Measurements from ENCODE around the gene CLDN15.
"Not testable (repeated sequence)": the region's sequence is repeated elsewhere in the genome, so short reads cannot be mapped to it uniquely, and the experiment has no call there.

Gene CLDN15

DNA sequence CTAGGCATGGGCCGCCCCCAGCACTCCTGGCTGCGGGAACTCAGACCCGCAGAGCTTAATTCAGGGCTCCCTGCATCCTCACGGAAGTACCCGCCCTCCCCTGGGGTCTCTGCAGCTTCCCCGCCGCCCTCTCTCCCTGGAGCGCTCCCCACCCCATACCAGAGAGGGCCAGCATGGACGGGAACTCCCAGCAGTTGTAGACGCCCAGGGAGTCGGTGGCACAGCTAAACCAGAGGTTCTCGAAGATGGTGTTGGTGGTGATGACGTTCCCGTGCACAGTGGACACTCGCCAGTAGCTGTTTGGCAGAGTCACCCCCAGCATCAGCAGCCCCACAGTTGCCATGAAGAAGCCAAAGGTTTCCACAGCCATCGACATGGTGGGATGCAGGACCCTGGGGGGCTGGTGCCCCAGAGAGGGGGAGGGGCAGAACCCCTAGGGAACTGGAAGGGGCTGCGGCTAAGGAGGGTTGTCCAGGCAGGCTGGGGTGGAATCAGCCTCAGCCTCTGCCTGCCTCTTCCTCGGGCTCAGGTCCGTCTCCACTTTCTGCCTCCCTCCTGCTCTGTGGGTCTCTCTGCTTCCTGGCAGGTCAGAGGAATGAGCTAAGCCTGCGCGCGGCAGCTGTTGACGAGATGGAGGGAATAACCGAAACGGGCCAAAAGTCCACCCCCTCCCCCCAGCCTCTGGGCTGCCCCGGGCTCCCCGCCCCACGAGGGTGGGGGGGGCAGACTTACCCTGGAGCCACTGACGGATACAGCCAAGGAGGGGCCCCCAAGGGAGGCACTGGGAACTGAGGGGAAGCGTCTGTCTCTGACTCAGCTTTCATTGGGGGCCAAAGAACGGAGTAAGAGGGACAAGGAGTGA is at the start of gene CLDN15:
TSS of gene CLDN15 (minus strand) at position 597 of the 862 bp plus-strand sequence. CDS start at position 376, 221 bp downstream.
- DNase-seq (ENCODE audit: low read depth in 2 of 2), result no peak

GRCh38 chr7:101287032-101287431 is 49.4 kb upstream of the CLDN15 start:
- DNase-seq (ENCODE audit: low read depth in 2 of 2), result no peak

GRCh38 chr7:101285880-101286279 is 48.3 kb upstream of the CLDN15 start:
- DNase-seq (ENCODE audit: low read depth in 2 of 2), result not testable (repeated sequence)

DNA sequence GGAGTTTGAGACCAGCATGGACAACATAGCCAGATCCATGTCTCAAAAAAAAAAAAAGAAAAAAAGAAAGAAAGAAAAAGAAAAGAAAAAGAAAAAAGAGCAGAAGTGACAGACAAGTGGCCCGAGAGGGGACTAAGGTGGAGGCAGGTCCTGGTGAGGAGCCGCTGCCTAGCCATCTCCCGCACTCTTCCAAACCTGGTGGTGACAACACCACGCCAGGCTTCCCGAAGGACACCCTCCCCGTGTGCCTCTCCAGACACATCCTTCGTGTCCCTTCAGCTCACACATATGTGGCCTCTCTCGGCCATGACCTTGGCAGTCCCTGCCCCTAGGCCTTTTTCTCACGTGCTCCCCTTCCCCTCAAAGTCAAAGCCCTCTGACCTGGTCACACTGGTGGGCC is 47.6 kb upstream of the CLDN15 start:
- no peak for DNase-seq (ENCODE audit: low read depth in 2 of 2)

DNA sequence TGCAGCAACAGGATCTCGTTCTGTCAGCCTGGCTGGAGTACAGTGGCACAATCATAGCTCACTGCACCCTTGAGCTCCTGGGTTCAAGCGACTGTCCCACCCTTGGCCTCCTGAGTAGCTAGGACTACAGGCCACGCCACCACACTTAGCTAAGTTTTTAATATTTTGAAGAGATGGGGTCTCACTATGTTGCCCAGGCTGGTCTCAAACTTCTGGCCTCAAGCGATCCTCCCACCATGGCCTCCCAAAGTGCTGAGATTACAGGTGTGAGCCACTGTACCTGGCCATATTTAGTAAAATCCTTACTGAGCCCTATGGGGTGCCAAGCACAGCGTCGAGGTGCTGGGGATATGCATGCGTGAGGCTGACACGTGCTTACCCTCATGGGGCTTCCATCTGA is 43.3 kb upstream of the CLDN15 start:
- not testable (repeated sequence) for DNase-seq (ENCODE audit: low read depth in 2 of 2)

GRCh38 chr7:101278461-101279292 is 41.1 kb upstream of the CLDN15 start:
- DNase-seq (ENCODE audit: low read depth in 2 of 2), result no peak

- DNase-seq (ENCODE audit: low read depth in 2 of 2), result no peak
Measured at GRCh38 chr7:101277155-101277554, 39.6 kb upstream of the CLDN15 start.

- DNase-seq (ENCODE audit: low read depth in 2 of 2), result no peak
Measured at GRCh38 chr7:101273206-101273605, 35.6 kb upstream of the CLDN15 start.

DNA sequence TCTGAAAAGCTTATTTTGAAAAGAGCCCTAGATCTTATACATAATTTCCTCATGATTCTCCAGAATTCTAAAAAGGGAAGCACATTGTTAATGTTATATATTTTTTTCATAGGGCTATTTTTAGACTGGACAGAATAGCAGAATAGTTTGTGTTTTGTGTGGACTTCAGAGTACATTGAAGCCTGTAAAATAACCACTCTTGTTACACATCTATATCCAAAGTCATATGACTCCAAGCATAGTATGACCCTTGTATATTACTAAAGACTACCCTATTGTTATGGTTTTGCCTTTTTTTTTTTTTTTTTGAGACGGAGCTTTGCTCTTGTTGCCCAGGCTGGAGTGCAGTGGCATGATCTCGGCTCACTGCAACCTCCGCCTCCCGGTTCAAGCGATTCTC is 33.4 kb upstream of the CLDN15 start:
- no peak for DNase-seq (ENCODE audit: low read depth in 2 of 2)

- no peak for DNase-seq (ENCODE audit: low read depth in 2 of 2)
Measured at GRCh38 chr7:101269664-101270063, 32.1 kb upstream of the CLDN15 start.

- no peak for DNase-seq (ENCODE audit: low read depth in 2 of 2)
Measured at GRCh38 chr7:101265622-101266516, 28.3 kb upstream of the CLDN15 start.

DNA sequence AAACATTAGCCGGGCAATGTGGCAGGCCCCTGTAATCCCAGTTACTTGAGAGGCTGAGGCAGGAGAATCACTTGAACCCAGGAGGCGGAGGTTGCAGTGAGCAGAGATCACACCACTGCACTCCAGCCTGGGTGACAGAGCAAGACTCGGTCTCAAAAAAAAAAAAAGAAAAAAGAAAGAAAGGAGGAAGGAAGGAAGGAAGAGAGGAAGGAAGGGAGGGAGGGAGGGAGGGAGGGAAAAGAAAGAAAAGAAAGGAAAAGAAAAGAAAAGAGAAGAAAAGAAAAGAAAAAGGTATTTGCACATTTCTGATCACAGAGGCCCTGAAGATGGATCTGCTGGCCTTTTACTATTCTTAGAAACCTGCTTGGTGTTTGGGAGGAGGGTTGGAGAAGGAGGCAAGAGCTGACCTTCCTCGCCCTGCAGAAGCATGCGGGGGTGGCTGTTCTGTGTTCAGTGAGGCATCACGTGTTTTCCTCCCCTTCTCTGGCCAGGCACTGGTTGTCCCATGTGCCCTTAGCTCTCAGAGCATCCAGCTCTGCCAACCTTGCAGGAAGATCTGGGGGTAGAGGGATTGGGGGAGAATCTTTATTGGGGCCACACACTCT is 26.6 kb upstream of the CLDN15 start:
- DNase-seq (ENCODE audit: low read depth in 2 of 2), result not testable (repeated sequence)

GRCh38 chr7:101258243-101258731 is 20.7 kb upstream of the CLDN15 start:
- no peak for DNase-seq (ENCODE audit: low read depth in 2 of 2)

DNA sequence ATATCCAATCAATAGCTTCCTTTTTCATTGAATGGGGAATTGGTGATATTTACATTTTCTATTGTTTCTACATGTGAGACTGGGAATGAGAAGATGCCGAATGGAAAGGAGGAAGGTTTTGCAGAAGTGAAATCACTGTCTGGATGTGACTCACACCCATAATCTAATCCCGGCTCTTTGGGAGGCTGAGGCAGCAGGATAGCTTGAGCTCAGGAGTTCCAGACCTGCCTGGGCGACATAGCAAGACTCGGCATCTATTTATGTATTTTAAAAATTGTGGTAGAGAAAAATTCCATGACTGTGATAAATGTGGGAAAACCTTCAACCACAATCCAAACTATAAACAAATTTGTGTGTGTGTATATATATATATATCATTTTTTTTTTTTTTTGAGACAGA is 18.2 kb upstream of the CLDN15 start:
- DNase-seq (ENCODE audit: low read depth in 2 of 2), result no peak

DNA sequence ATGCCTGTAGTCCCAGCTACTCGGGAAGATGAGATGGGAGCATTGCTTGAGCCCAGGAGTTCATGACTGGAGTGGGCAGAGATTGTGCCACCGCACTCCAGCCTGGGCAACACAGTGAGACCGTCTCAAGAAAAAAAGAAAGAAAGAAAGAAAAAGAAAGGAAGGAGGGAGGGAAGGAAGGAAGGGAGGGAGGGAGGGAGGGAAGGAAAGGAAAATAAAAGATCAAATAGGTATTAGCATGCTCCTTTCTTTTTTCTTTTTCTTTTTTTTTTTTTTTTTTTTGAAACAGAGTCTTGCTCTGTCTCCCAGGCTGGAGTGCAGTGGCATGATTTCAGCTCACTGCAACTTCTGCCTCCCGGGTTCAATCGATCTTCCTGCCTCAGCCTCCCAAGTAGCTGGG is 15.6 kb upstream of the CLDN15 start:
- DNase-seq (ENCODE audit: low read depth in 2 of 2), result not testable (repeated sequence)

DNA sequence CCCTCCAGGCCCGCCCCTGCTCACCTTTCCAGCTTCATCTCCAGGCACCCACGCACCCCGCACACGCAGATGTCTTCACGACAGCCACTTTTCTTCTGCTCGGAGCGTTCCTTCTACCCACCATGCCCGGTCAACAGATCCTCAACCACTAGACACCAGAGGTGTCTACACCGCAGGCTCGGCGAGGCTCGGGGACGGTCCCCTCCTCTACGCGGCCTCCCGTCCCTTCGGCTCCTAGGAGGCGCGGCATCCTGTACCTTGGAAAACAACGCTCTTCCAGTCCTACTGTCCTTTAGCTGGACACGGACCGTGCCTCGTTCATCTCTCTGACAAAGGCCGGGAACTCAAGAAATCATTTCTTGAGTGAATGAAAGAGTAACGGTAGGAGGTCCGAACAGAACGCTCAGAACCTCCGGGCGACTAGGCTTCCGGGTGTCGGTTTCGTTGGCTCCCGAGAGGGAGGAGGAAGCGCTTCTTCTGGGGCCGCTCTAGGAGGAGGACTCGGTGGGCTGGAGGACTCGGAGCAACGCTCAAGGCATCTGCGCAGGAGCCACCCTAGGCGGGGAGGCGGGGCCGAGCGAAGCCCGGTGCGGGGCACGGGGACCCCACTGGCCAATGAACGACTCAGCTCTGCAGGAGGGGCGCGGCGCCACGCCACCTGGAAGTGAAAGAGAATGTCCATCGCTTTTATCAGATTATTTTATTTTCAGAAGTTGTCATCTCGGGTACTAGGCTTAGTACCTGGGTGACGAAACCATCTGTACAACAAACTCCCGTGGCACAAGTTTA is 14.5 kb upstream of the CLDN15 start:
- peak; percentile 98 for DNase-seq (ENCODE audit: low read depth in 2 of 2)

- DNase-seq (ENCODE audit: low read depth in 2 of 2), result no peak
Measured at GRCh38 chr7:101250324-101250723, 12.7 kb upstream of the CLDN15 start.

DNA sequence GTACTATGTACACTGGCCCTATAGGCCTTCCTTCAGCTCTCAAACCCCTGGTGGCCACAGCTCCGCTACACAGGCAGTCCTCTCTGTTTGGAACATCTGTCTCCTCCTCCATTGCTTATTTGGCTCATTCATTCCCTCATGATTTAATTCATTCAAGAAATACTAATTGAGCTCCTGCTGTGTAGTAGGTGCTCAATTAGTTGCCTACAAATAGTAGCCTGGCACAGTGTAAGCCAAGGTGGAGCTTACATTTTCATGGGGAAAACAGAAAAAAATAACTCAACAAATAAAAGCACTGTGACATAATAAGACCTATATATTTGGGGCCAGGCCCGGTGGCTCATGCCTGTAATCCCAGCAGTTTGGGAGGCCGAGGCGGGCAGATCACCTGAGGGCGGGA is 10.7 kb upstream of the CLDN15 start:
- no peak for DNase-seq (ENCODE audit: low read depth in 2 of 2)

DNA sequence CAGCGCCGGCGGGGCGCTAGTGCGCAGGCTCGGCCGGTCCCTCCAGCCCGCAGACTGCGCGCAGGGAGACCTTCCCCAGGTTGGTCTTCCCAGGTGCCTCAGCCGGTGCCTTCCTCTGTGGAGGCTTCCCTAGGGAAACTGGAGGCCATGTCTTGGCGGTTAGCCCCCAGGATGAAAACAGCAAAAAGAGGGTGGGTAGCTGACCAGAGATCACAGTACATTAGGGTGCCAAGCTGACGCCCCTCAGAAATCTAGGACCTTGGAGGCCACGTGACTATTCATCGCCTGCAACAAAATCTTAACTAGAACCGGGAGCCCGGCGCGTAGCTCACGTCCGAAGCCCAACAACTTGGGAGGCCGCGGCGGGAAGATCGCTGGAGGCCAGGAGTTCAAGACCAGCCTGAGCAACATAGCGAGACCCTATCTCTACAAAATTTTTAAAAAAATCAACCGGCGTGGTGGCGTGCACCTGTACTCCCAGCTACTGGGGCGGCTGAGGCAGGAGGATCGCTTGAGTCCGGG is 7.6 kb upstream of the CLDN15 start:
- no peak for DNase-seq (ENCODE audit: low read depth in 2 of 2)

Data from stimulated activated CD8-positive, alpha-beta memory T cell treated with anti-CD3 and anti-CD28 coated beads, Interleukin-15, amount 100 ng/mL, for 4 hours (primary cell).